Liver (tissue), 9 donors: ENCODE measurements around the gene LMF1. TPM values are rescaled to one million over a fixed set of nuclear protein-coding genes. Genes with fewer than 3 reads are reported as not detected.

Experiments
- DNase-seq: peaks from one replicate; pipeline ENCODE4 v3.0.0-alpha.2; 2017; ENCODE audit warnings: low spot score
- H3K27ac ChIP-seq, 2 donors: one replicate each; pipeline ENCODE4 v1.7.0; 2013; ENCODE audit warnings: inconsistent platforms in 2 of 2, low read length in 2 of 2, control low read depth in 1 of 2, low read depth in 1 of 2, mild to moderate bottlenecking in 1 of 2
- H3K27me3 ChIP-seq, 4 donors: one replicate each; pipeline versions ENCODE4 v1.6.1 to v1.7.0; 2013; ENCODE audit warnings: low read length in 3 of 4, inconsistent platforms in 1 of 4, mild to moderate bottlenecking in 1 of 4, moderate library complexity in 1 of 4; ENCODE audit not compliant: control insufficient read depth in 4 of 4, insufficient read depth in 4 of 4
- H3K36me3 ChIP-seq, 4 donors: one replicate each; pipeline versions ENCODE4 v1.6.1 to v1.7.0; 2013; ENCODE audit warnings: low read length in 3 of 4, mild to moderate bottlenecking in 3 of 4, low read depth in 1 of 4, moderate library complexity in 1 of 4; ENCODE audit not compliant: control insufficient read depth in 4 of 4, insufficient read depth in 3 of 4
- H3K4me1 ChIP-seq, 4 donors: one replicate each; pipeline versions ENCODE4 v1.6.1 to v1.7.0; 2013; ENCODE audit warnings: low read length in 3 of 4, mild to moderate bottlenecking in 3 of 4, moderate library complexity in 1 of 4; ENCODE audit not compliant: control insufficient read depth in 4 of 4, insufficient read depth in 4 of 4
- H3K4me3 ChIP-seq, 3 donors: one replicate each; pipeline versions ENCODE4 v1.6.1 to v1.7.0; 2013; ENCODE audit warnings: low read length in 3 of 3, control low read depth in 1 of 3, low read depth in 1 of 3, mild to moderate bottlenecking in 1 of 3
- H3K9ac ChIP-seq, 2 donors: one replicate each; pipeline ENCODE4 v1.7.0; 2013; ENCODE audit warnings: low read length in 2 of 2, mild to moderate bottlenecking in 2 of 2, moderate library complexity in 2 of 2, control low read depth in 1 of 2, low read depth in 1 of 2
- H3K9me3 ChIP-seq, 4 donors: one replicate each; pipeline versions ENCODE4 v1.6.1 to v1.7.0; 2013; ENCODE audit warnings: low read length in 3 of 4; ENCODE audit not compliant: control insufficient read depth in 4 of 4
- ATF3 ChIP-seq: IDR thresholded peaks from 2 replicates; pipeline ENCODE4 v1.6.1; 2016; ENCODE audit warnings: antibody characterized with exemption
- CTCF ChIP-seq: fragments of 150-350 bp; IDR thresholded peaks from 2 replicates; pipeline ENCODE4 v1.5.1; 2017; ENCODE audit warnings: improper control_type of control experiment, low read depth, low read length; ENCODE audit not compliant: missing input control
- EGR1 ChIP-seq, 2 donors: IDR thresholded peaks; 2 replicates each; pipeline ENCODE4 v1.6.1; 2016 to 2018; ENCODE audit warnings: antibody characterized with exemption in 2 of 2, low read depth in 2 of 2
- FOXA2 ChIP-seq: IDR thresholded peaks from 2 replicates; pipeline ENCODE4 v1.6.1; 2016; ENCODE audit warnings: antibody characterized with exemption
- GABPA ChIP-seq, 2 donors: IDR thresholded peaks in 1 of 2; conservative IDR thresholded peaks in 1 of 2; 2 replicates each; pipeline ENCODE4 v1.6.1; 2016; ENCODE audit warnings: antibody characterized with exemption in 2 of 2, mild to moderate bottlenecking in 1 of 2, moderate library complexity in 1 of 2
- HNF4A ChIP-seq, 2 donors: conservative IDR thresholded peaks; 2 replicates each; pipeline ENCODE4 v1.6.1; 2016; ENCODE audit warnings: antibody characterized with exemption in 2 of 2, mild to moderate bottlenecking in 2 of 2
- HNF4G ChIP-seq: IDR thresholded peaks from 2 replicates; pipeline ENCODE4 v1.6.1; 2016; ENCODE audit warnings: antibody characterized with exemption
- JUND ChIP-seq, 2 donors: IDR thresholded peaks; 2 replicates each; pipeline ENCODE4 v1.6.1; 2016; ENCODE audit warnings: antibody characterized with exemption in 2 of 2
- MAX ChIP-seq: IDR thresholded peaks from 2 replicates; pipeline ENCODE4 v1.6.1; 2016; ENCODE audit warnings: antibody characterized with exemption
- NR2F2 ChIP-seq: IDR thresholded peaks from 2 replicates; pipeline ENCODE4 v1.6.1; 2016; ENCODE audit warnings: antibody characterized with exemption
- REST ChIP-seq: IDR thresholded peaks from 2 replicates; pipeline ENCODE4 v1.6.1; 2016; ENCODE audit warnings: antibody characterized with exemption, mild to moderate bottlenecking
- RXRA ChIP-seq, 2 donors: IDR thresholded peaks; 2 replicates each; pipeline ENCODE4 v1.6.1; 2017 to 2018; ENCODE audit warnings: antibody characterized with exemption in 2 of 2, mild to moderate bottlenecking in 1 of 2
- SP1 ChIP-seq: IDR thresholded peaks from 2 replicates; pipeline ENCODE4 v1.6.1; 2018; ENCODE audit warnings: antibody characterized with exemption, mild to moderate bottlenecking
- TAF1 ChIP-seq: conservative IDR thresholded peaks from 2 replicates; pipeline ENCODE4 v1.6.1; 2016; ENCODE audit warnings: antibody characterized with exemption, mild to moderate bottlenecking
- YY1 ChIP-seq: IDR thresholded peaks from 2 replicates; pipeline ENCODE4 v1.6.1; 2016; ENCODE audit warnings: antibody characterized with exemption, mild to moderate bottlenecking
- ZBTB33 ChIP-seq: IDR thresholded peaks from 2 replicates; pipeline ENCODE4 v1.6.1; 2016; ENCODE audit warnings: antibody characterized with exemption
- WGBS: extraction: QIAGEN DNeasy Blood & Tissue Kit; methylation state at CpG from one replicate; pipeline ENCODE4 v1.1.7; 2013; 5-methylcytosine and 5-hydroxymethylcytosine counted together
- polyA plus RNA-seq, 2 donors: library from polyadenylated mRNA; stranded (reverse) in 1 of 2; unstranded in 1 of 2; fragments of 200-250 nt in 1 of 2; fragments of >200 nt in 1 of 2; fragmentation: Nextera tagmentation in 1 of 2; extraction: Ambion mirVana in 1 of 2; gene quantifications; one replicate each; pipeline versions ENCODE4 v1.2.1 to v1.2.3, GENCODE V29; 2013 to 2015
- total RNA-seq, 2 donors: library from RNA; depleted of rRNA; stranded (reverse); fragments of >200 nt; gene quantifications; one replicate each; pipeline ENCODE4 v1.2.3, GENCODE V29; 2014
- donor health status: healthy.
- donor health status: healthy.
- donor health status: healthy.
- donor health status: healthy.
- donor health status: healthy.

LMF1 gene
- total and polyA plus RNA-seq, 4 donors = 8.8 to 24.3 (median 12.6) TPM

- Histone ChIP-seq H3K36me3 (no peaks in the 10 kb centered on the region), H3K27ac (no peak overlapping the region), H3K9ac (no peak overlapping the region), H3K9me3 (peaks cover 0 to 2% (median 0%) of the 10 kb centered on the region in 4 donors), H3K27me3 (no peaks in the 10 kb centered on the region), H3K4me3 (no peak overlapping the region), H3K4me1 (no peaks in the 10 kb centered on the region)
- TF ChIP-seq HNF4A (conservative IDR thresholded peaks at IDR 0.05) (no peak), HNF4G (no peak), RXRA (IDR thresholded peaks at IDR 0.05) (no peak), YY1 (no peak), GABPA (IDR thresholded peaks at IDR 0.05 in 1 of 2, conservative IDR thresholded peaks at IDR 0.05 in 1 of 2) (no peak), CTCF (no peak), EGR1 (IDR thresholded peaks at IDR 0.05; ENCODE audit: low read depth in 2 of 2) (no peak), ATF3 (no peak), JUND (IDR thresholded peaks at IDR 0.05) (no peak), ZBTB33 (no peak), SP1 (no peak), NR2F2 (no peak), TAF1 (no peak), FOXA2 (no peak)
- DNase-seq = no peak
- 97% methylated on average over 13 of the region's 13 CpGs for WGBS
These were observed 115.3 kb downstream of the LMF1 start for GRCh38 chr16:855471-855870.

GRCh38 chr16:854808-855410, 115.9 kb downstream of the LMF1 start:
- Histone ChIP-seq H3K4me3 (no peak overlapping the region), H3K9ac (no peak overlapping the region), H3K36me3 (no peaks in the 10 kb centered on the region), H3K27ac (no peak overlapping the region), H3K27me3 (no peaks in the 10 kb centered on the region), H3K9me3 (peaks cover 0 to 2% (median under 1%) of the 10 kb centered on the region in 4 donors), H3K4me1 (no peaks in the 10 kb centered on the region)
- WGBS = 93% methylated on average over 23 of the region's 23 CpGs
- no peak for DNase-seq
- TF ChIP-seq JUND (IDR thresholded peaks at IDR 0.05) (no peak), TAF1 (no peak), RXRA (IDR thresholded peaks at IDR 0.05) (no peak), REST (no peak), MAX (no peak)
